ENCODE data around the gene HYI. TPM values are rescaled to one million over a fixed set of nuclear protein-coding genes. Genes with fewer than 3 reads are reported as not detected.
"Not testable (repeated sequence)": the region's sequence is repeated elsewhere in the genome, so short reads cannot be mapped to it uniquely, and the experiment has no call there.

The HYI gene
- polyA plus RNA-seq, 1 donor from 2014 or later, result 14.8 TPM

DNA sequence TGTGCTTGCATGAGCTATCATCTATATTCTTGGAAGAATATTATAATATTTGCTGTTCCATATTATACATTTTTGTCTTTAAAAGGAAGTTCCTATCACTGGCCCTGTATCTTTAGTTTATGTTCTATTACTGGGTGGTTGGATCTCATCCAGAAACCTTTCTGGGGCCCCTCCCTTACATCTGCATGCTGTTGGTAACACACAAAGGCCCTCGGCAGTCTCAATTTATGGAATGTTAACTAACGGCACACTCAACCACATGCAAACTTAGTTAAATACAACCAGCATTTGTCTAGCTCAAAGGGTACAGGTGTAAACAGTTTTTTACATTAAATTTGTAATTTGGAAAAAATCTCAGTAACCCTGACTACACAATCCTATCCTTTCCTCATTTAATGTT is 9.7 kb upstream of the HYI start:
- Histone ChIP-seq H3K27ac (ENCODE audit: low read length) (no peak overlapping the region), H3K27me3 (ENCODE audit: insufficient read depth, low read depth, low read length) (no peaks in the 10 kb centered on the region), H3K9ac (ENCODE audit: low read length) (no peak overlapping the region), H3K4me3 (ENCODE audit: low read length) (no peak overlapping the region), H3K4me2 (ENCODE audit: low read length) (no peak overlapping the region), H4K20me1 (ENCODE audit: insufficient read depth) (no peaks in the 10 kb centered on the region), H3K9me3 (ENCODE audit: low read length) (no peaks in the 10 kb centered on the region), H2AFZ (ENCODE audit: low read depth, low read length) (no peak overlapping the region), H3K36me3 (ENCODE audit: insufficient read depth, low read length) (no peaks in the 10 kb centered on the region), H3K79me2 (replicated peaks; ENCODE audit: insufficient read depth, low read length) (no peaks in the 10 kb centered on the region), H3K9me2 (ENCODE audit: insufficient read depth, low read length) (no peaks in the 10 kb centered on the region), H3F3A (ENCODE audit: insufficient read depth, low read length, poor library complexity, severe bottlenecking) (no peaks in the 10 kb centered on the region)
- TF ChIP-seq RAD21 (conservative IDR thresholded peaks at IDR 0.05) (no peak), EP300 (conservative IDR thresholded peaks at IDR 0.05; ENCODE audit: poor library complexity, severe bottlenecking) (no peak), MXI1 (conservative IDR thresholded peaks at IDR 0.05; ENCODE audit: poor library complexity, severe bottlenecking) (no peak), POLR2AphosphoS5 (IDR thresholded peaks at IDR 0.05) (no peak), EZH2 (IDR thresholded peaks at IDR 0.05; ENCODE audit: borderline replicate concordance, insufficient read depth, low read length, poor library complexity, severe bottlenecking) (no peak)
- TF ChIP-seq, protein P1, sequence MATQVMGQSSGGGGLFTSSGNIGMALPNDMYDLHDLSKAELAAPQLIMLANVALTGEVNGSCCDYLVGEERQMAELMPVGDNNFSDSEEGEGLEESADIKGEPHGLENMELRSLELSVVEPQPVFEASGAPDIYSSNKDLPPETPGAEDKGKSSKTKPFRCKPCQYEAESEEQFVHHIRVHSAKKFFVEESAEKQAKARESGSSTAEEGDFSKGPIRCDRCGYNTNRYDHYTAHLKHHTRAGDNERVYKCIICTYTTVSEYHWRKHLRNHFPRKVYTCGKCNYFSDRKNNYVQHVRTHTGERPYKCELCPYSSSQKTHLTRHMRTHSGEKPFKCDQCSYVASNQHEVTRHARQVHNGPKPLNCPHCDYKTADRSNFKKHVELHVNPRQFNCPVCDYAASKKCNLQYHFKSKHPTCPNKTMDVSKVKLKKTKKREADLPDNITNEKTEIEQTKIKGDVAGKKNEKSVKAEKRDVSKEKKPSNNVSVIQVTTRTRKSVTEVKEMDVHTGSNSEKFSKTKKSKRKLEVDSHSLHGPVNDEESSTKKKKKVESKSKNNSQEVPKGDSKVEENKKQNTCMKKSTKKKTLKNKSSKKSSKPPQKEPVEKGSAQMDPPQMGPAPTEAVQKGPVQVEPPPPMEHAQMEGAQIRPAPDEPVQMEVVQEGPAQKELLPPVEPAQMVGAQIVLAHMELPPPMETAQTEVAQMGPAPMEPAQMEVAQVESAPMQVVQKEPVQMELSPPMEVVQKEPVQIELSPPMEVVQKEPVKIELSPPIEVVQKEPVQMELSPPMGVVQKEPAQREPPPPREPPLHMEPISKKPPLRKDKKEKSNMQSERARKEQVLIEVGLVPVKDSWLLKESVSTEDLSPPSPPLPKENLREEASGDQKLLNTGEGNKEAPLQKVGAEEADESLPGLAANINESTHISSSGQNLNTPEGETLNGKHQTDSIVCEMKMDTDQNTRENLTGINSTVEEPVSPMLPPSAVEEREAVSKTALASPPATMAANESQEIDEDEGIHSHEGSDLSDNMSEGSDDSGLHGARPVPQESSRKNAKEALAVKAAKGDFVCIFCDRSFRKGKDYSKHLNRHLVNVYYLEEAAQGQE (IDR thresholded peaks at IDR 0.05; ENCODE audit: borderline replicate concordance), result no peak
- TF ChIP-seq, protein P2, sequence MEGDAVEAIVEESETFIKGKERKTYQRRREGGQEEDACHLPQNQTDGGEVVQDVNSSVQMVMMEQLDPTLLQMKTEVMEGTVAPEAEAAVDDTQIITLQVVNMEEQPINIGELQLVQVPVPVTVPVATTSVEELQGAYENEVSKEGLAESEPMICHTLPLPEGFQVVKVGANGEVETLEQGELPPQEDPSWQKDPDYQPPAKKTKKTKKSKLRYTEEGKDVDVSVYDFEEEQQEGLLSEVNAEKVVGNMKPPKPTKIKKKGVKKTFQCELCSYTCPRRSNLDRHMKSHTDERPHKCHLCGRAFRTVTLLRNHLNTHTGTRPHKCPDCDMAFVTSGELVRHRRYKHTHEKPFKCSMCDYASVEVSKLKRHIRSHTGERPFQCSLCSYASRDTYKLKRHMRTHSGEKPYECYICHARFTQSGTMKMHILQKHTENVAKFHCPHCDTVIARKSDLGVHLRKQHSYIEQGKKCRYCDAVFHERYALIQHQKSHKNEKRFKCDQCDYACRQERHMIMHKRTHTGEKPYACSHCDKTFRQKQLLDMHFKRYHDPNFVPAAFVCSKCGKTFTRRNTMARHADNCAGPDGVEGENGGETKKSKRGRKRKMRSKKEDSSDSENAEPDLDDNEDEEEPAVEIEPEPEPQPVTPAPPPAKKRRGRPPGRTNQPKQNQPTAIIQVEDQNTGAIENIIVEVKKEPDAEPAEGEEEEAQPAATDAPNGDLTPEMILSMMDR (IDR thresholded peaks at IDR 0.05; ENCODE audit: poor library complexity, severe bottlenecking), result no peak

DNA sequence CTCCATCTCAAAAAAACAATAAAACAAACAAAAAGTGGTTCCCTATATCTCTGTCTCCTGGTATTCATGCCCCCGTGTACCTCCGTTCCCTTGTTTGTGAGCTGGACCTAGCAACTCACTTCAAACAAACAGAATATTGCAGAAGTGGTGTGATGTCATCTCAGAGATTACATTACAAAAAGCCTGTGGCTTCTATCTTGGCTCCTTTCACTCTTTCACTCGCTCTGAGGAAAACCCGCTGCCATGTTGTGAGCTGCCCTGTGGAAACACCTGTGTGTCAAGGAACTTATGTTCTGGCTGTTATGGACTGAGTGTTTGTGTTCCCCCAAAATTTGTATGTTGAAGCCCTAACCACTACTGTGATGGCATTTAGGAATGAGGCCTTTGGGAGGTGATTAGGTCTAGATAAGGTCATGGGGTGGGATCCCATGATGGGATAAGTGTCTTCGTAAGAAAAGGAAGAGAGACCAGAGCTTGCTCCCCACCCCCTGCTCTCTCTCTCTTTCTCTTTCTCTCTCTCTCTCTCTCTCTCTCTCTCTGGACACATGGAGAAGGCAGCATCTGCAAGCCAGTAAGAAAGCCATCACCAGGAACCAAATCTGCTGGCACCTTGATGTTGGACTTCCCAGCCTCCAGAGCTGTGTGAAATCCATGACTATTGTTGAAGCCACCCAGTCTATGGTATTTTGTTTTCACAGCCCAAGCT is 7.4 kb upstream of the HYI start:
- Histone ChIP-seq H3K9me2 (ENCODE audit: insufficient read depth, low read length) (no peaks in the 10 kb centered on the region), H4K20me1 (ENCODE audit: insufficient read depth) (no peaks in the 10 kb centered on the region), H3K4me2 (ENCODE audit: low read length) (no peak overlapping the region), H3K27me3 (ENCODE audit: insufficient read depth, low read depth, low read length) (no peaks in the 10 kb centered on the region), H3K36me3 (ENCODE audit: insufficient read depth, low read length) (no peaks in the 10 kb centered on the region), H3K79me2 (replicated peaks; ENCODE audit: insufficient read depth, low read length) (no peaks in the 10 kb centered on the region), H3K9me3 (ENCODE audit: low read length) (no peaks in the 10 kb centered on the region), H3K27ac (ENCODE audit: low read length) (no peak overlapping the region), H3K9ac (ENCODE audit: low read length) (no peak overlapping the region), H3K4me3 (ENCODE audit: low read length) (no peak overlapping the region), H2AFZ (ENCODE audit: low read depth, low read length) (no peak overlapping the region), H3F3A (ENCODE audit: insufficient read depth, low read length, poor library complexity, severe bottlenecking) (no peaks in the 10 kb centered on the region)
- TF ChIP-seq, protein P1 (IDR thresholded peaks at IDR 0.05; ENCODE audit: borderline replicate concordance), result no peak
- TF ChIP-seq MXI1 (conservative IDR thresholded peaks at IDR 0.05; ENCODE audit: poor library complexity, severe bottlenecking) (no peak), EZH2 (IDR thresholded peaks at IDR 0.05; ENCODE audit: borderline replicate concordance, insufficient read depth, low read length, poor library complexity, severe bottlenecking) (no peak), SMC3 (conservative IDR thresholded peaks at IDR 0.05; ENCODE audit: poor library complexity) (no peak), POLR2AphosphoS5 (IDR thresholded peaks at IDR 0.05) (no peak), TAF1 (IDR thresholded peaks at IDR 0.05; ENCODE audit: low read depth) (no peak), EP300 (conservative IDR thresholded peaks at IDR 0.05; ENCODE audit: poor library complexity, severe bottlenecking) (no peak), RAD21 (conservative IDR thresholded peaks at IDR 0.05) (no peak)
- TF ChIP-seq, protein P2 (IDR thresholded peaks at IDR 0.05; ENCODE audit: poor library complexity, severe bottlenecking), result no peak

DNA sequence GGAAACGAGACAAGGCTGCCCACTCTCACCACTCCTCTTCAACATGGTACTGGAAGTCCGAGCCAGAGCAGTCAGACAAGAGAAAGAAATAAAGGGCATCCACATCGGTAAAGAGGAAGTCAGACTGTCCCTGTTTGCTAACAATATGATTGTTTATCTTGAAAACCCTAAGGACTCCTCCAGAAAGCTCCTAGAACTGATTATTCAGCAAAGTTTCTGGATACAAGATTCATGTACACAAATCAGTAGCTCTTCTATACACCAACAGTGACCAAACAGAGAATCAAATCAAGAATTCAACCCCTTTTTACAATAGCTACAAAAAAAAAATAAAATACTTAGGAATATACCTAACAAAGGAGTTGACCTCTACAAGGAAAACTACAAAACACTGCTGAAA is 4.6 kb upstream of the HYI start:
- not testable (repeated sequence) for H3K79me2 ChIP-seq (replicated peaks; ENCODE audit: insufficient read depth, low read length); H3K4me3 ChIP-seq (ENCODE audit: low read length); H3K9me2 ChIP-seq (ENCODE audit: insufficient read depth, low read length); H3K4me2 ChIP-seq (ENCODE audit: low read length); H3F3A ChIP-seq (ENCODE audit: insufficient read depth, low read length, poor library complexity, severe bottlenecking); H3K9me3 ChIP-seq (ENCODE audit: low read length); H3K27me3 ChIP-seq (ENCODE audit: insufficient read depth, low read depth, low read length); H3K9ac ChIP-seq (ENCODE audit: low read length); H2AFZ ChIP-seq (ENCODE audit: low read depth, low read length); H4K20me1 ChIP-seq (ENCODE audit: insufficient read depth); H3K27ac ChIP-seq (ENCODE audit: low read length); H3K36me3 ChIP-seq (ENCODE audit: insufficient read depth, low read length)
